Measurements from ENCODE around the gene CCR9.
"Not testable (repeated sequence)": the region's sequence is repeated elsewhere in the genome, so short reads cannot be mapped to it uniquely, and the experiment has no call there.

The CCR9 gene

GRCh38 chr3:45885979-45886705, at the start of gene CCR9:
Gene CCR9, plus strand, starts transcription at chr3:45886543. Its CDS starts 8,391 bp downstream, at chr3:45894934.
- H3K27me3 ChIP-seq (ENCODE audit: control insufficient read depth, insufficient read depth, low read length) = no peaks in the 10 kb centered on the region
- no peak within 1 kb of the TSS for H3K27ac ChIP-seq (ENCODE audit: low read length)
- H3K9me3 ChIP-seq (ENCODE audit: control insufficient read depth, low read depth, low read length) = no peaks in the 10 kb centered on the region
- H3K4me3 ChIP-seq (ENCODE audit: low read length) = no peak within 1 kb of the TSS
- no peaks in the 10 kb centered on the region for H3K36me3 ChIP-seq (ENCODE audit: control insufficient read depth, low read depth, low read length)
- H3K4me1 ChIP-seq (ENCODE audit: control insufficient read depth, low read depth, low read length) = no peaks in the 10 kb centered on the region
- no peak within 1 kb of the TSS for H3K9ac ChIP-seq (ENCODE audit: low read length)

- no peak overlapping the region for H3K27ac ChIP-seq (ENCODE audit: low read length)
- H3K9ac ChIP-seq (ENCODE audit: low read length) = no peak overlapping the region
- no peaks in the 10 kb centered on the region for H3K36me3 ChIP-seq (ENCODE audit: control insufficient read depth, low read depth, low read length)
- H3K4me3 ChIP-seq (ENCODE audit: low read length) = no peak overlapping the region
- H3K27me3 ChIP-seq (ENCODE audit: control insufficient read depth, insufficient read depth, low read length) = peaks cover 22% of the 10 kb centered on the region
- H3K9me3 ChIP-seq (ENCODE audit: control insufficient read depth, low read depth, low read length) = no peaks in the 10 kb centered on the region
- H3K4me1 ChIP-seq (ENCODE audit: control insufficient read depth, low read depth, low read length) = no peaks in the 10 kb centered on the region
Observed at GRCh38 chr3:45838466-45838865, 47.9 kb upstream of the CCR9 start.

- Histone ChIP-seq H3K4me1 (ENCODE audit: control insufficient read depth, low read depth, low read length) (no peaks in the 10 kb centered on the region), H3K9me3 (ENCODE audit: control insufficient read depth, low read depth, low read length) (no peaks in the 10 kb centered on the region), H3K9ac (ENCODE audit: low read length) (peak overlapping the region; percentile 82), H3K36me3 (ENCODE audit: control insufficient read depth, low read depth, low read length) (no peaks in the 10 kb centered on the region), H3K4me3 (ENCODE audit: low read length) (peak overlapping the region; percentile 73), H3K27me3 (ENCODE audit: control insufficient read depth, insufficient read depth, low read length) (peaks cover 46% of the 10 kb centered on the region), H3K27ac (ENCODE audit: low read length) (peak overlapping the region; percentile 24)
Observed at GRCh38 chr3:45841420-45841756, 45.0 kb upstream of the CCR9 start.

- no peaks in the 10 kb centered on the region for H3K4me1 ChIP-seq (ENCODE audit: control insufficient read depth, low read depth, low read length)
- no peaks in the 10 kb centered on the region for H3K36me3 ChIP-seq (ENCODE audit: control insufficient read depth, low read depth, low read length)
- H3K27me3 ChIP-seq (ENCODE audit: control insufficient read depth, insufficient read depth, low read length) = peaks cover 50% of the 10 kb centered on the region
- peak within 1 kb of the TSS; percentile 73 for H3K4me3 ChIP-seq (ENCODE audit: low read length)
- peak within 1 kb of the TSS; percentile 24 for H3K27ac ChIP-seq (ENCODE audit: low read length)
- no peaks in the 10 kb centered on the region for H3K9me3 ChIP-seq (ENCODE audit: control insufficient read depth, low read depth, low read length)
- H3K9ac ChIP-seq (ENCODE audit: low read length) = peak within 1 kb of the TSS; percentile 82
Observed at GRCh38 chr3:45841757-45842491, 44.4 kb upstream of the CCR9 start, which contains the start of gene LZTFL1. Gene LZTFL1, minus strand, starts transcription at chr3:45842119. Its CDS starts 128 bp downstream, at chr3:45841991.

- no peak overlapping the region for H3K4me3 ChIP-seq (ENCODE audit: low read length)
- no peak overlapping the region for H3K27ac ChIP-seq (ENCODE audit: low read length)
- H3K36me3 ChIP-seq (ENCODE audit: control insufficient read depth, low read depth, low read length) = no peaks in the 10 kb centered on the region
- no peaks in the 10 kb centered on the region for H3K9me3 ChIP-seq (ENCODE audit: control insufficient read depth, low read depth, low read length)
- peaks cover 61% of the 10 kb centered on the region for H3K27me3 ChIP-seq (ENCODE audit: control insufficient read depth, insufficient read depth, low read length)
- H3K4me1 ChIP-seq (ENCODE audit: control insufficient read depth, low read depth, low read length) = no peaks in the 10 kb centered on the region
- H3K9ac ChIP-seq (ENCODE audit: low read length) = no peak overlapping the region
Observed at GRCh38 chr3:45842851-45843625, 43.3 kb upstream of the CCR9 start.

GRCh38 chr3:45844616-45845015, 41.7 kb upstream of the CCR9 start:
- Histone ChIP-seq H3K4me3 (ENCODE audit: low read length) (no peak overlapping the region), H3K27me3 (ENCODE audit: control insufficient read depth, insufficient read depth, low read length) (peaks cover 77% of the 10 kb centered on the region), H3K9ac (ENCODE audit: low read length) (no peak overlapping the region), H3K4me1 (ENCODE audit: control insufficient read depth, low read depth, low read length) (no peaks in the 10 kb centered on the region), H3K36me3 (ENCODE audit: control insufficient read depth, low read depth, low read length) (no peaks in the 10 kb centered on the region), H3K9me3 (ENCODE audit: control insufficient read depth, low read depth, low read length) (no peaks in the 10 kb centered on the region), H3K27ac (ENCODE audit: low read length) (no peak overlapping the region)

GRCh38 chr3:45848392-45848791, 38.0 kb upstream of the CCR9 start:
- peaks cover 68% of the 10 kb centered on the region for H3K27me3 ChIP-seq (ENCODE audit: control insufficient read depth, insufficient read depth, low read length)
- no peaks in the 10 kb centered on the region for H3K36me3 ChIP-seq (ENCODE audit: control insufficient read depth, low read depth, low read length)
- no peaks in the 10 kb centered on the region for H3K9me3 ChIP-seq (ENCODE audit: control insufficient read depth, low read depth, low read length)
- H3K9ac ChIP-seq (ENCODE audit: low read length) = no peak overlapping the region
- no peak overlapping the region for H3K27ac ChIP-seq (ENCODE audit: low read length)
- no peak overlapping the region for H3K4me3 ChIP-seq (ENCODE audit: low read length)
- H3K4me1 ChIP-seq (ENCODE audit: control insufficient read depth, low read depth, low read length) = no peaks in the 10 kb centered on the region

- no peaks in the 10 kb centered on the region for H3K9me3 ChIP-seq (ENCODE audit: control insufficient read depth, low read depth, low read length)
- H3K9ac ChIP-seq (ENCODE audit: low read length) = no peak overlapping the region
- H3K4me1 ChIP-seq (ENCODE audit: control insufficient read depth, low read depth, low read length) = no peaks in the 10 kb centered on the region
- no peak overlapping the region for H3K4me3 ChIP-seq (ENCODE audit: low read length)
- H3K36me3 ChIP-seq (ENCODE audit: control insufficient read depth, low read depth, low read length) = no peaks in the 10 kb centered on the region
- no peak overlapping the region for H3K27ac ChIP-seq (ENCODE audit: low read length)
- peaks cover 35% of the 10 kb centered on the region for H3K27me3 ChIP-seq (ENCODE audit: control insufficient read depth, insufficient read depth, low read length)
Observed at GRCh38 chr3:45852828-45853227, 33.5 kb upstream of the CCR9 start.

- H3K4me3 ChIP-seq (ENCODE audit: low read length); H3K36me3 ChIP-seq (ENCODE audit: control insufficient read depth, low read depth, low read length); H3K4me1 ChIP-seq (ENCODE audit: control insufficient read depth, low read depth, low read length); H3K27me3 ChIP-seq (ENCODE audit: control insufficient read depth, insufficient read depth, low read length); H3K9me3 ChIP-seq (ENCODE audit: control insufficient read depth, low read depth, low read length); H3K27ac ChIP-seq (ENCODE audit: low read length); H3K9ac ChIP-seq (ENCODE audit: low read length): not testable (repeated sequence)
Observed at GRCh38 chr3:45856323-45856722, 30.0 kb upstream of the CCR9 start.

GRCh38 chr3:45857024-45857423, 29.3 kb upstream of the CCR9 start:
- not testable (repeated sequence) for H3K4me1 ChIP-seq (ENCODE audit: control insufficient read depth, low read depth, low read length); H3K27ac ChIP-seq (ENCODE audit: low read length); H3K4me3 ChIP-seq (ENCODE audit: low read length); H3K27me3 ChIP-seq (ENCODE audit: control insufficient read depth, insufficient read depth, low read length); H3K9ac ChIP-seq (ENCODE audit: low read length); H3K36me3 ChIP-seq (ENCODE audit: control insufficient read depth, low read depth, low read length); H3K9me3 ChIP-seq (ENCODE audit: control insufficient read depth, low read depth, low read length)

- Histone ChIP-seq H3K4me1 (ENCODE audit: control insufficient read depth, low read depth, low read length) (no peaks in the 10 kb centered on the region), H3K9me3 (ENCODE audit: control insufficient read depth, low read depth, low read length) (no peaks in the 10 kb centered on the region), H3K27ac (ENCODE audit: low read length) (no peak overlapping the region), H3K4me3 (ENCODE audit: low read length) (no peak overlapping the region), H3K27me3 (ENCODE audit: control insufficient read depth, insufficient read depth, low read length) (peaks cover 1% of the 10 kb centered on the region), H3K36me3 (ENCODE audit: control insufficient read depth, low read depth, low read length) (no peaks in the 10 kb centered on the region), H3K9ac (ENCODE audit: low read length) (no peak overlapping the region)
Observed at GRCh38 chr3:45858809-45859543, 27.4 kb upstream of the CCR9 start.

All from iPS-18a (cell line).